Measurements from ENCODE around the gene MAD1L1.

The MAD1L1 gene

DNA sequence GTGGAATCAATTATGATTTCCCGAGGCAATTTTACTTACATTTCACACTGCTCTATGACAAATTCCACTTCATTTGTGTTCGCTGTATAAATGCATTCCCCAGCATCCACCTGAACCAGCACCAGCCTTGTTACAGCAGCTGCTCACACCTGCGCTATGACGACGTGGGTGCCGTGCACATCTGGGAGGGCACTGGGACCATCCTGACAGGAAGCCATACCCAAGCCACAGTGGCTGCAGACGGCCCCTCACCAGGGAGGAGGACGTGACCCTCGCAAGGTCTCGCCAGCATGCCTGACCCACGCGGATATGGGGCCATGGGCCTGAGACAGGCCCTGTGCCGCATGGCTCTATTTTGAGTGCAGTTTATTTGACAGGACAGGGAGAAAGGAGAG is 201.3 kb downstream of the MAD1L1 start:
- Histone ChIP-seq H3K4me3 (ENCODE audit: low read length) (no peak overlapping the region), H3K4me1 (ENCODE audit: control insufficient read depth, low read length) (peaks cover 7% of the 10 kb centered on the region), H3K27me3 (ENCODE audit: control insufficient read depth, low read length) (no peaks in the 10 kb centered on the region), H3K36me3 (ENCODE audit: control insufficient read depth, low read length) (peaks cover 6% of the 10 kb centered on the region; the same call in 1 of the 2 replicates), H3K9me2 (replicated peaks; ENCODE audit: control insufficient read depth, low read length) (no peaks in the 10 kb centered on the region), H3K27ac (ENCODE audit: low read depth, low read length) (no peak overlapping the region), H3F3A (ENCODE audit: control insufficient read depth, insufficient read depth) (no peaks in the 10 kb centered on the region), H4K20me1 (ENCODE audit: control insufficient read depth, insufficient read depth, low read depth, low read length) (no peaks in the 10 kb centered on the region), H3K4me2 (ENCODE audit: low read length) (no peak overlapping the region), H3K9me3 (ENCODE audit: control insufficient read depth, insufficient read depth, low read length) (peaks cover 20% of the 10 kb centered on the region; the same call in 1 of the 2 replicates), H3K79me2 (ENCODE audit: control insufficient read depth, low read length) (peaks cover 9% of the 10 kb centered on the region)
- TF ChIP-seq, protein P1, sequence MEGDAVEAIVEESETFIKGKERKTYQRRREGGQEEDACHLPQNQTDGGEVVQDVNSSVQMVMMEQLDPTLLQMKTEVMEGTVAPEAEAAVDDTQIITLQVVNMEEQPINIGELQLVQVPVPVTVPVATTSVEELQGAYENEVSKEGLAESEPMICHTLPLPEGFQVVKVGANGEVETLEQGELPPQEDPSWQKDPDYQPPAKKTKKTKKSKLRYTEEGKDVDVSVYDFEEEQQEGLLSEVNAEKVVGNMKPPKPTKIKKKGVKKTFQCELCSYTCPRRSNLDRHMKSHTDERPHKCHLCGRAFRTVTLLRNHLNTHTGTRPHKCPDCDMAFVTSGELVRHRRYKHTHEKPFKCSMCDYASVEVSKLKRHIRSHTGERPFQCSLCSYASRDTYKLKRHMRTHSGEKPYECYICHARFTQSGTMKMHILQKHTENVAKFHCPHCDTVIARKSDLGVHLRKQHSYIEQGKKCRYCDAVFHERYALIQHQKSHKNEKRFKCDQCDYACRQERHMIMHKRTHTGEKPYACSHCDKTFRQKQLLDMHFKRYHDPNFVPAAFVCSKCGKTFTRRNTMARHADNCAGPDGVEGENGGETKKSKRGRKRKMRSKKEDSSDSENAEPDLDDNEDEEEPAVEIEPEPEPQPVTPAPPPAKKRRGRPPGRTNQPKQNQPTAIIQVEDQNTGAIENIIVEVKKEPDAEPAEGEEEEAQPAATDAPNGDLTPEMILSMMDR (IDR thresholded peaks at IDR 0.05; ENCODE audit: low read depth, low read length, poor library complexity, severe bottlenecking), result no peak
- no peak for TF ChIP-seq EZH2phosphoT487 (IDR thresholded peaks at IDR 0.05; ENCODE audit: borderline replicate concordance, low read length)

DNA sequence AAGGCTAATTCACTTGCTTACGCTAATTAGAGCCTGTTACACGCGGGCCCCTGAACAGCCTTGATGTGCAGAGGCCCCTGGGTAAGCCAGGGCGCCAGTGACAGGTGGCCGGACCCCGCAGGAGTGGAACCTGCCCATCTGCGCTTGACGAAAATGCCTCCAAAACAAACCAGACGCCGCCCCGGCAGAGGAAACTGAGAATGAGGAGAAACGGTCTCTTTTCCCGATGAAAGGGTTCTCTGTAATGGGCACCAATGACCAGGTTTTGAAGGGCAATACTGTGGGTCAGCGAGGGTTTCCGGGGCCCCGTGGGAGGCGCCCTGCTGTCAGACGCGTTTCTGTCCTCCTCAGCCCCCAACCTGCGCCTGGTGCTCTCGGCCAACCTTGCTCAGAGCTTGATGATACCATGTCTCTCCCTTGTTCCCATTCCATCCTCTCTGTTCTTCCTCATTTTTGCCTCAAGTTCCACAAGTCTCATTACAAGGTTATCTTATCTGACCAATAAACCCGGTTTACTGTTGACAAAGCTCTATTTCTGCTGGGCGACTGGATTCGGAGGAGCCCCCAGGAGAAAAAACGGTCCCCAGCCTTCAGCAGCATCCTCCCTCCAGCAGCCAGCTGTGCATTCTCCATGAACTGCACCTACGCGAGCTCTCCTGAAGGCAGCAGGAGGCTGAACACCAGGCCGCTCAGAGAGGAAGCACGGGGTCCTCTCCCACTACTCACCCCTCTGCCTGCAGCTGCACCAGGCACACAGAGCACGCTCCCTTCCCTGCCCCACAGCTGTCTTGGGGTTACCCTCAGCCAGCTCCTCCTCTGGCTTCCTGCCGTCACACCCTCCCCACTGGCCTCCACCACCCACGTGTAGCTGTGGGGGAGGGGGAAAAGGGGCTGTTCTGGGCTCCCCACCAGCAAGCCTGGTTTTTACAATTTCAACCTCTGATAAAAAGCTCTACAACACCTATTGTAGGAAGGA is 202.0 kb downstream of the MAD1L1 start:
- H3K27ac ChIP-seq (ENCODE audit: low read depth, low read length), result no peak overlapping the region
- TF ChIP-seq EZH2phosphoT487 (IDR thresholded peaks at IDR 0.05; ENCODE audit: borderline replicate concordance, low read length), result no peak
- TF ChIP-seq, protein P1 (IDR thresholded peaks at IDR 0.05; ENCODE audit: low read depth, low read length, poor library complexity, severe bottlenecking), result no peak

DNA sequence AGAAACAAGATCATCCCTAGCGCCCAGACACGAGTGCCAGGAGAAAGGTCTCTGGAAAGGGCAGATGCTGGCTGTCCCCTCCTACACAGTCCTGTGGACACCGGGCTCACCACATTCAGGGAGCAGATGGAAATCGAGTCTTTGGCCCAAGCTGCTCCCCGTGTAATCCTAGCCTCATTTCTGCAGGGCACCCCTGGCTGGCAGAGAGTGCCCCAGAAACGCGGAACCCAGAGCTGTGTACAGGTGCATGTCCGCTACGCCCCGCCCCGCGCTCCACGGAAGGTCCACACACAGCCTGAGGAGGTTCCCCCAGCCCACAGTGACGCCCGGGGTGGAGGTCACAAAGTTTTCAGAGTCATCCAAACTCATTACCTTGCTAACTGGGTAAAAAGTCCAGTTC is 202.8 kb downstream of the MAD1L1 start:
- peaks cover 7% of the 10 kb centered on the region for H3K4me1 ChIP-seq (ENCODE audit: control insufficient read depth, low read length)
- peaks cover 29% of the 10 kb centered on the region; the same call in 1 of the 2 replicates for H3K9me3 ChIP-seq (ENCODE audit: control insufficient read depth, insufficient read depth, low read length)
- H3K4me3 ChIP-seq (ENCODE audit: low read length), result no peak overlapping the region
- H3K4me2 ChIP-seq (ENCODE audit: low read length), result no peak overlapping the region
- TF ChIP-seq, protein P1 (IDR thresholded peaks at IDR 0.05; ENCODE audit: low read depth, low read length, poor library complexity, severe bottlenecking), result no peak
- no peak for TF ChIP-seq EZH2phosphoT487 (IDR thresholded peaks at IDR 0.05; ENCODE audit: borderline replicate concordance, low read length)
- H3K9me2 ChIP-seq (replicated peaks; ENCODE audit: control insufficient read depth, low read length), result no peaks in the 10 kb centered on the region
- peaks cover 6% of the 10 kb centered on the region; the same call in 1 of the 2 replicates for H3K36me3 ChIP-seq (ENCODE audit: control insufficient read depth, low read length)
- no peaks in the 10 kb centered on the region for H3F3A ChIP-seq (ENCODE audit: control insufficient read depth, insufficient read depth)
- no peak overlapping the region for H3K27ac ChIP-seq (ENCODE audit: low read depth, low read length)
- no peaks in the 10 kb centered on the region for H4K20me1 ChIP-seq (ENCODE audit: control insufficient read depth, insufficient read depth, low read depth, low read length)
- peaks cover 7% of the 10 kb centered on the region for H3K79me2 ChIP-seq (ENCODE audit: control insufficient read depth, low read length)
- no peaks in the 10 kb centered on the region for H3K27me3 ChIP-seq (ENCODE audit: control insufficient read depth, low read length)

More for the DNA sequence above, 202.0 kb downstream of the MAD1L1 start:
- Histone ChIP-seq H3K4me1 (ENCODE audit: control insufficient read depth, low read length) (peaks cover 7% of the 10 kb centered on the region), H3K9me2 (replicated peaks; ENCODE audit: control insufficient read depth, low read length) (no peaks in the 10 kb centered on the region), H3F3A (ENCODE audit: control insufficient read depth, insufficient read depth) (no peaks in the 10 kb centered on the region), H3K27me3 (ENCODE audit: control insufficient read depth, low read length) (no peaks in the 10 kb centered on the region), H3K4me3 (ENCODE audit: low read length) (no peak overlapping the region), H4K20me1 (ENCODE audit: control insufficient read depth, insufficient read depth, low read depth, low read length) (no peaks in the 10 kb centered on the region), H3K79me2 (ENCODE audit: control insufficient read depth, low read length) (peaks cover 7% of the 10 kb centered on the region), H3K9me3 (ENCODE audit: control insufficient read depth, insufficient read depth, low read length) (peaks cover 24% of the 10 kb centered on the region; the same call in 1 of the 2 replicates), H3K36me3 (ENCODE audit: control insufficient read depth, low read length) (peaks cover 6% of the 10 kb centered on the region; the same call in 1 of the 2 replicates), H3K4me2 (ENCODE audit: low read length) (no peak overlapping the region)
